ENCODE results near the gene XPA. TPM values are rescaled to one million over a fixed set of nuclear protein-coding genes. Genes with fewer than 3 reads are reported as not detected.
"Not testable (repeated sequence)": the region's sequence is repeated elsewhere in the genome, so short reads cannot be mapped to it uniquely, and the experiment has no call there.

XPA gene
- total RNA-seq, 8 experiments from 2014 or later = 10.4 to 24.5 (median 15.4) TPM

DNA sequence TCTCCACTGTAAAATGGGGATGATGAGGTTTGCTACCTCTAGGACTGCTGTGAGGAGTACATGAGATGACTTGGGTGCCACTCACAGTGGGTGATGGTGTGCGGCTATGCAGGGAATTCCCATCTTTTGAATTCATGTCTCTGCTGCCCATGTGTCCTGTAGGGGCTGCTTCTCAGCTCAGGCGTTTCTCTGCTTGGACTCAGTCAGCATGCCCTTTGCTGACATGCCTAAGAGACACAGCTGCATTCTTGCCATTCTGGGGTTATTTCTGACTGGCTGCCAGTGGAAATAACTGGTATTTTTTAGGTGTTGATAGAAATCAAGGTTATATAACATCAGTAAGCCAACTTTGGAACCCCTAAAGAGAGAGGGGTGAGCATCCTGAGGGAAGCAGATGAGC, 24.3 kb upstream of the XPA start:
- Histone ChIP-seq H3K27ac (no peak overlapping the region), H3K4me3 (no peak overlapping the region), H3K4me1 (replicated peaks in 1 of 2) (no peaks in the 10 kb centered on the region)
- WGBS, 10 experiments = 43 to 100% (median 100%) methylated on average over 1 of the region's 2 CpGs; no CpG with 5 or more reads in 7 of the 10 experiments
- in situ Hi-C loops (cut with MboI; ENCODE audit: low pct_unique_long_range_greater_than_20kb in 2 of 9, low sequenced_read_pairs in 9 of 9, unreplicated experiment in 9 of 9) = loop anchor here in 4 of 9 experiments (25.0 kb wide), 3 partner anchors 166 to 541 kb away; partner anchors contain the start of genes TBC1D2 (in 1 of the 4) and TRMO (in 1 of the 4)
- ATAC-seq (replicated peaks in 6 of 8) = no peak

GRCh38 chr9:97717866-97718265, 20.7 kb upstream of the XPA start:
- no peak overlapping the region for H3K4me3 ChIP-seq
- no peaks in the 10 kb centered on the region for H3K4me1 ChIP-seq (replicated peaks in 1 of 2)
- 38 to 81% (median 60%) methylated on average over 1 to 3 of the region's 3 CpGs; no CpG with 5 or more reads in 2 of the 10 experiments for WGBS, 10 experiments
- no peak overlapping the region for H3K27ac ChIP-seq
- ATAC-seq (replicated peaks in 6 of 8) = no peak
- in situ Hi-C loops (cut with MboI; ENCODE audit: low pct_unique_long_range_greater_than_20kb in 2 of 9, low sequenced_read_pairs in 9 of 9, unreplicated experiment in 9 of 9) = loop anchor here in 5 of 9 experiments (10.0 to 25.0 kb wide), 4 partner anchors 169 to 544 kb away; partner anchors contain the start of genes TBC1D2 (in 1 of the 5) and TRMO (in 1 of the 5)

GRCh38 chr9:97714435-97714834, 17.3 kb upstream of the XPA start:
- Histone ChIP-seq H3K27ac (no peak overlapping the region), H3K4me1 (replicated peaks in 1 of 2) (no peaks in the 10 kb centered on the region), H3K4me3 (no peak overlapping the region)
- peak in 3 of 8 experiments; percentile 14 to 83 (median 75) for ATAC-seq (replicated peaks in 6 of 8)
- 0 to 65% (median 0%) methylated on average over 1 to 3 of the region's 3 CpGs; no CpG with 5 or more reads in 3 of the 10 experiments for WGBS, 10 experiments
- in situ Hi-C loops (cut with MboI; ENCODE audit: low pct_unique_long_range_greater_than_20kb in 2 of 9, low sequenced_read_pairs in 9 of 9, unreplicated experiment in 9 of 9) = loop anchor here in 5 of 9 experiments (10.0 to 25.0 kb wide), 4 partner anchors 173 to 548 kb away; partner anchors contain the start of genes TBC1D2 (in 1 of the 5) and TRMO (in 1 of the 5)

- in situ Hi-C loops (cut with MboI; ENCODE audit: low pct_unique_long_range_greater_than_20kb in 2 of 9, low sequenced_read_pairs in 9 of 9, unreplicated experiment in 9 of 9) = loop anchor here in 5 of 9 experiments (10.0 to 25.0 kb wide), 4 partner anchors 176 to 551 kb away; partner anchors contain the start of genes TBC1D2 (in 1 of the 5) and TRMO (in 1 of the 5)
- Histone ChIP-seq H3K4me3 (no peak overlapping the region), H3K4me1 (replicated peaks in 1 of 2) (no peaks in the 10 kb centered on the region), H3K27ac (no peak overlapping the region)
- peak in 3 of 8 experiments; percentile 34 to 35 (median 34) for ATAC-seq (replicated peaks in 6 of 8)
- 10 to 100% (median 71%) methylated on average over 2 to 10 of the region's 12 CpGs; no CpG with 5 or more reads in 1 of the 10 experiments for WGBS, 10 experiments
Observed at GRCh38 chr9:97711223-97711626, 14.1 kb upstream of the XPA start.

GRCh38 chr9:97710356-97711222, 13.4 kb upstream of the XPA start:
- Histone ChIP-seq H3K4me1 (replicated peaks in 1 of 2) (no peaks in the 10 kb centered on the region), H3K27ac (no peak overlapping the region), H3K4me3 (no peak overlapping the region)
- ATAC-seq (replicated peaks in 6 of 8) = peak; percentile 80 to 98 (median 91)
- in situ Hi-C loops (cut with MboI; ENCODE audit: low pct_unique_long_range_greater_than_20kb in 2 of 9, low sequenced_read_pairs in 9 of 9, unreplicated experiment in 9 of 9) = loop anchor here in 5 of 9 experiments (10.0 to 25.0 kb wide), 4 partner anchors 177 to 552 kb away; partner anchors contain the start of genes TBC1D2 (in 1 of the 5) and TRMO (in 1 of the 5)
- 14 to 33% (median 20%) methylated on average over 1 to 7 of the region's 9 CpGs; no CpG with 5 or more reads in 3 of the 10 experiments for WGBS, 10 experiments

DNA sequence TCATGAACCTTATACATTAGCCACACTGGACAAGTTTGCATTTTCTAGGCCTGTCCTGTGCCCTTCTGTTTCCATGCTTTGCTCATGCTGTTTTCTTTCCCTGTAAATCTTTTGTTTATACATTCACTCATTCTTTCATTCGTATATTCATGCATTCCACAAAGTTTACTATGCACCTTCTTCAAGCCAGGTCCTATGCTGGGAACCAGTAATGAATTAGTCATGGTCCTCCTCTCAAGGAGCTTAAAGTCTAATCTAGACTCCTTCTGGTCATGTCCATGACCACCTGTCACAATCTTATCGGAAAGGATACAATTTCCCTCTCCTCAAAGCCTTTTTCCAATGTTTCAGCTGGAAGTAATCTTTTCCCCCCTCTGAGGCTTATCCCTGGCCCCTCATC, 9.1 kb upstream of the XPA start:
- peaks cover 0 to 5% of the 10 kb centered on the region in 2 donors for H3K4me1 ChIP-seq (replicated peaks in 1 of 2)
- ATAC-seq (replicated peaks in 6 of 8) = no peak
- H3K27ac ChIP-seq = no peak overlapping the region
- no peak overlapping the region for H3K4me3 ChIP-seq
- 0 to 83% (median 65%) methylated on average over 1 to 2 of the region's 2 CpGs for WGBS, 10 experiments
- in situ Hi-C loops (cut with MboI; ENCODE audit: low pct_unique_long_range_greater_than_20kb in 2 of 9, low sequenced_read_pairs in 9 of 9, unreplicated experiment in 9 of 9) = loop anchor here in 6 of 9 experiments (10.0 to 25.0 kb wide), 4 partner anchors 181 to 556 kb away; partner anchors contain the start of genes TBC1D2 (in 1 of the 6) and TRMO (in 1 of the 6)

- in situ Hi-C loops (cut with MboI; ENCODE audit: low pct_unique_long_range_greater_than_20kb in 2 of 9, low sequenced_read_pairs in 9 of 9, unreplicated experiment in 9 of 9) = loop anchor here in 6 of 9 experiments (10.0 to 25.0 kb wide), 4 partner anchors 182 to 557 kb away; partner anchors contain the start of genes TBC1D2 (in 1 of the 6) and TRMO (in 1 of the 6)
Observed at GRCh38 chr9:97705354-97705950, 8.3 kb upstream of the XPA start.

GRCh38 chr9:97704851-97705250, 7.7 kb upstream of the XPA start:
- Histone ChIP-seq H3K4me1 (replicated peaks in 1 of 2) (peaks cover 0 to 5% of the 10 kb centered on the region in 2 donors), H3K4me3 (no peak overlapping the region), H3K27ac (no peak overlapping the region)
- no peak for ATAC-seq (replicated peaks in 6 of 8)
- 20 to 100% (median 85%) methylated on average over 1 to 3 of the region's 4 CpGs; no CpG with 5 or more reads in 4 of the 10 experiments for WGBS, 10 experiments
- in situ Hi-C loops (cut with MboI; ENCODE audit: low pct_unique_long_range_greater_than_20kb in 2 of 9, low sequenced_read_pairs in 9 of 9, unreplicated experiment in 9 of 9) = loop anchor here in 6 of 9 experiments (10.0 to 25.0 kb wide), 4 partner anchors 182 to 557 kb away; partner anchors contain the start of genes TBC1D2 (in 1 of the 6) and TRMO (in 1 of the 6)

More at GRCh38 chr9:97705354-97705950, 8.3 kb upstream of the XPA start:
- no peak for ATAC-seq (replicated peaks in 6 of 8)
- Histone ChIP-seq H3K27ac (no peak overlapping the region), H3K4me3 (no peak overlapping the region), H3K4me1 (replicated peaks in 1 of 2) (peaks cover 0 to 5% of the 10 kb centered on the region in 2 donors)
- 0 to 71% (median 43%) methylated on average over 1 to 3 of the region's 3 CpGs; no CpG with 5 or more reads in 1 of the 10 experiments for WGBS, 10 experiments

DNA sequence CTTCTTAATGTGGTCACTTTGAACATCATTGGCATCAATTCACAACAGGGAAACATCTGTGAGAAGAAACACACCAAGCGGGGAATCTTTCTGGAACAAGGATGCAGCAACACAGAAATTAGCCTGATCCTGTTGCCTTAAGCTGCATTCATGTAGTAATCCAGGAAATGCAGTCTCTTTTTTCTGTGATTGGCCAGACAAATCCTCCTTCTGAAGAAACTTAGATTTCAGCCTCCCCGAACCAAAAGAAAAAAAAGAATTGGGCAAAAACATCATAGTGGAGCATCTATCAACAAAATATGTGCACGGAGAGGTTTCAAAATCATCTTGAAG, 7.2 kb upstream of the XPA start:
- peaks cover 0 to 5% of the 10 kb centered on the region in 2 donors for H3K4me1 ChIP-seq (replicated peaks in 1 of 2)
- WGBS, 10 experiments = 33 to 100% (median 80%) methylated on average over 1 to 3 of the region's 3 CpGs; no CpG with 5 or more reads in 1 of the 10 experiments
- no peak overlapping the region for H3K4me3 ChIP-seq
- in situ Hi-C loops (cut with MboI; ENCODE audit: low pct_unique_long_range_greater_than_20kb in 2 of 9, low sequenced_read_pairs in 9 of 9, unreplicated experiment in 9 of 9) = loop anchor here in 6 of 9 experiments (10.0 to 25.0 kb wide), 4 partner anchors 183 to 558 kb away; partner anchors contain the start of genes TBC1D2 (in 1 of the 6) and TRMO (in 1 of the 6)
- H3K27ac ChIP-seq = no peak overlapping the region
- no peak for ATAC-seq (replicated peaks in 6 of 8)

DNA sequence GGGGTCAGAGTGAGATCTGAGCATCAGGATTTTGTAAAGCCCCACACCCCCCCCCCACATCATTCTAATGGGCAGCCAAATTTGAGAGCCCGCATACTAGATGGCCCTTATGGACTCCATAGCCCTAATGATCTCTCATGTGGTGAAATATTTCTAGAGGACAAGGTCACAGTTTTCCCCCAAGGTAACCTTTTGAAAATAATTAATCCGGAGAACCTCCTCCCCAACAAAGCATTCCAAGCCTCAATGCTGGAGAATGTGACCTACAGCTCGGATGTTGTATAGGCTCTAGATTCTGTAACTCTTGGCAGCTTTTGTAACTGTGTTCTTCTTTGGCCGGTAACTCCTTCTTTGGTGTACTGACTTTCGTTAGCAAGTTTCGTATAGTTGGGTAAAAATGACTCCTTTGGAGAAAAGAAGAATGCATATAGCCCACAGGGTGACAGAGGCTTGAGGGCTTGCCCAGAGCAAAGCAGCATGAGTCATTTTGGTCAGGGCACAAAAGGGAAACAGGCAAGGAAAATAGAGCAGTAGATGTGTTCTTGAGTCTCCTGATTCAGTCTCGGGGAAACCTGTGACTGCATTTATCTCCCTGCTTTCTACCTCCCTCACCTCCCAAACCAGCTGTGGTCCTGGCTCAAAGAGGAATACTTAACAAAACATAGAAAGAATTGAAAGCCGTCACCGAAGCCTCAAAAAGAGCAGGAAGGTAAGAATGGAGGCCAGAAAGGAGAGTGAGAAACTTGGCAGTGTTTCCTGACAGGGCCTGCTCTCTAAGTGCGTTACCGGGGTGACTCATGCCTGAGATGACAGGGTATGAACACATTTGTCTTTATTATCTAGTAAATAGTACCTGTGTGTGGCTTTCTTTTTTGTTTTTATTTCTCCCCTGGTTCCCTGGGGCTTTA, 6.6 kb upstream of the XPA start:
- Histone ChIP-seq H3K27ac (no peak overlapping the region), H3K4me3 (no peak overlapping the region), H3K4me1 (replicated peaks in 1 of 2) (peaks cover 0 to 5% of the 10 kb centered on the region in 2 donors)
- peak in 7 of 8 experiments; percentile 80 to 94 (median 92) for ATAC-seq (replicated peaks in 6 of 8)
- in situ Hi-C loops (cut with MboI; ENCODE audit: low pct_unique_long_range_greater_than_20kb in 2 of 9, low sequenced_read_pairs in 9 of 9, unreplicated experiment in 9 of 9) = loop anchor here in 6 of 9 experiments (10.0 to 25.0 kb wide), 4 partner anchors 184 to 559 kb away; partner anchors contain the start of genes TBC1D2 (in 1 of the 6) and TRMO (in 1 of the 6)
- WGBS, 10 experiments = 36 to 81% (median 69%) methylated on average over 2 to 11 of the region's 11 CpGs

DNA sequence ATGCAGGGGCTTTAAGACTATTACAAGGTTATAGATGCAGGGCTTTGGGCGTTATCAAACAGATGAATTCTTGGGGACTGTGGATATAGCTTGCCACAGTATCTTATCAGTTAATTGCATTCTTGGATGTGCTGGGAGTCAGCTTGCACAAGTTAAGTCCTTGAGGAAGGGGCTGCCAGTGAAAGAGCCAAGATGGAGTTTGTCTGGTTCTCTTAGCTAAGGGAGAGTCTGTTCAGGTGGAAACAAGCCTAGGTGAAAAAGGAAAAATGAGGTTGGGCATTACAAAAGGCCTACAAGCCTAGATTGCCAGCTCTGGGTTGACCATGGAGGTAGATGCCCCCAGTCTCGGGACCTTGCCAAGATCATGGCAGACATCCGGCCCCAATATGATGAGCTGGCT, 2.7 kb upstream of the XPA start:
- not testable (repeated sequence) for H3K4me3 ChIP-seq; H3K27ac ChIP-seq; ATAC-seq (replicated peaks in 6 of 8)
- in situ Hi-C loops (cut with MboI; ENCODE audit: low pct_unique_long_range_greater_than_20kb in 2 of 9, low sequenced_read_pairs in 9 of 9, unreplicated experiment in 9 of 9) = loop anchor here in 6 of 9 experiments (10.0 to 25.0 kb wide), 4 partner anchors 187 to 562 kb away; partner anchors contain the start of genes TBC1D2 (in 1 of the 6) and TRMO (in 1 of the 6)
- peaks cover 13 to 18% of the 10 kb centered on the region in 2 donors for H3K4me1 ChIP-seq (replicated peaks in 1 of 2)
- WGBS, 10 experiments = 40 to 100% (median 88%) methylated on average over 1 to 3 of the region's 3 CpGs; no CpG with 5 or more reads in 3 of the 10 experiments
